Endodermal cell (in vitro differentiated cells): ENCODE measurements around the gene AUTS2. TPM values are rescaled to one million over a fixed set of nuclear protein-coding genes. Genes with fewer than 3 reads are reported as not detected.

Experiments
- DNase-seq: peaks from one replicate; pipeline ENCODE4 v3.0.0-alpha.2; 2017
- H3K27ac ChIP-seq: 2 replicates; pipeline ENCODE4 v1.5.1; 2013; ENCODE audit warnings: mild to moderate bottlenecking, low read depth, low read length, moderate library complexity
- H3K27me3 ChIP-seq: 2 replicates; pipeline ENCODE4 v1.6.1; 2013; ENCODE audit warnings: mild to moderate bottlenecking, low read length, moderate library complexity; ENCODE audit not compliant: insufficient read depth, control insufficient read depth, poor library complexity, severe bottlenecking
- H3K36me3 ChIP-seq: 2 replicates; pipeline ENCODE4 v1.7.0; 2013; ENCODE audit warnings: mild to moderate bottlenecking, low read length, moderate library complexity; ENCODE audit not compliant: control insufficient read depth, insufficient read depth
- H3K4me1 ChIP-seq: one replicate; pipeline ENCODE4 v1.7.0; 2013; ENCODE audit warnings: low read length; ENCODE audit not compliant: control insufficient read depth, insufficient read depth
- H3K4me3 ChIP-seq: 2 replicates; pipeline ENCODE4 v1.5.1; 2013; ENCODE audit warnings: mild to moderate bottlenecking, low read length, moderate library complexity
- H3K9ac ChIP-seq: 2 replicates; pipeline ENCODE4 v1.6.1; 2013; ENCODE audit warnings: mild to moderate bottlenecking, low read length, moderate library complexity; ENCODE audit not compliant: poor library complexity, severe bottlenecking; ENCODE audit errors: extremely low read depth
- H3K9me3 ChIP-seq: 2 replicates; pipeline ENCODE4 v1.6.1; 2013; ENCODE audit warnings: mild to moderate bottlenecking, low read length, moderate library complexity; ENCODE audit not compliant: control insufficient read depth
- H3K27ac Mint-ChIP-seq: 2 replicates; pipeline ENCODE4 v1.8.0; 2020; ENCODE audit warnings: mixed read lengths
- H3K27me3 Mint-ChIP-seq: 2 replicates; pipeline ENCODE4 v1.8.0; 2021; ENCODE audit warnings: mild to moderate bottlenecking, mixed read lengths; ENCODE audit not compliant: insufficient read depth
- H3K36me3 Mint-ChIP-seq: 2 replicates; pipeline ENCODE4 v1.8.0; 2020; ENCODE audit warnings: low read depth, mixed read lengths
- H3K4me1 Mint-ChIP-seq: 2 replicates; pipeline ENCODE4 v1.8.0; 2020; ENCODE audit warnings: mixed read lengths
- H3K4me3 Mint-ChIP-seq: 2 replicates; pipeline ENCODE4 v1.8.0; 2020; ENCODE audit warnings: mild to moderate bottlenecking, moderate library complexity, mixed read lengths
- H3K9me3 Mint-ChIP-seq: 2 replicates; pipeline ENCODE4 v1.8.0; 2020; ENCODE audit warnings: mild to moderate bottlenecking, mixed read lengths
- WGBS, 2 experiments: methylation state at CpG; one replicate each; pipeline versions ENCODE4 v1.1.5 to v1.1.7; 2013; ENCODE audit warnings: missing lambda C conversion rate in 2 of 2, mixed read lengths in 1 of 2; ENCODE audit not compliant: insufficient coverage in 1 of 2, insufficient read length in 1 of 2; 5-methylcytosine and 5-hydroxymethylcytosine counted together
- total RNA-seq, 2 donors: library from RNA; stranded (reverse); fragmentation: NEBNext Ultra II Directional in 1 of 2; extraction: Animal tissue kit (Norgen Biotek cat#: 25700) in 1 of 2; gene quantifications; 2 replicates in 1 of 2; 3 replicates in 1 of 2; pipeline ENCODE4 v1.2.1, GENCODE V29; 2021
- TF ChIP-seq, protein P1 (sequence below): fragments of 200-600 bp; sonication (generic); conservative IDR thresholded peaks from 2 replicates; pipeline ENCODE4 v1.5.0; 2021; ENCODE audit warnings: antibody characterized with exemption, mild to moderate bottlenecking

Gene AUTS2
- total RNA-seq, 2 donors from 2014 or later, result 76.8 to 106 TPM

DNA sequence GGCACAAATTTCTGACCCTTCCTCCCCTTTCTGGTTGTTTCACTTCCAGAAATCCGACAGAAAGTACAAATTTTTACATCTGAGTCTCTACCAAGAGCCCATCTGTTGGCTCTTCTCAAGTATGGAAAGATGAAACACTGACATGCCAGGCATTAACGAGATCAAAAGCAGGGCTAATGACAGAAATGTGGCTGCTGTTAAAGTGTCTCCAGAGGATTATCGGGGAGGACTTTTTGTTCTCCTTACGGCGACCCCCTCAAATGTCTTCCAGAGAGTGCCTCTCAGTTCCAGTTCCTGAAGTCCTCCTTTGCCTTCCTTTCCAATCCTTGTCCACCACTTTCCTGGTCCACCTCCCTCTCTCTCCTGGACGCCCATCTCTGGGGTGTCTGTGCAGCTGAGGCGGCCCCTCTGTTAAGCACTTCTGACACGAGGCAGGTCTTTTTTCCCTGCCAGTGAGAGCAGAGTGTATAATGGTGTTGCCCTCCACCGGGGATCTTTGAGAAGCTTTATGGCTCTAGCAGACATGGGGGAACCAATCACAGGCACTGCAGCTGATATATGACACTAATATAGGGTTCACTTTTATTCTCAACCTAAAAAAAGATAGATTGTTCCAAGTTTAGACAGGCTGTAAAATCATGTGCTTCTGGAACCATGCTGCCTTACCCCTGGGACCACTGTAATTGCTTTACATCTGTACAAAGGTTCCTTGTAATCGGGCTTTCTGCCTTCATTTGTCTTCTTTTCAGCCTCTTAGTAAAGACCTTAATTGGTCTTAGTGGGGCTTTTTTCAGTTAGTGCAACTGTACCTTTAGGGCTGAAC is 757.1 kb downstream of the AUTS2 start:
- Histone ChIP-seq H3K9ac (no peak overlapping the region), H3K27me3 (no peaks in the 10 kb centered on the region), H3K4me3 (no peak overlapping the region), H3K9me3 (peaks cover 6% of the 10 kb centered on the region), H3K36me3 (peaks cover 5% of the 10 kb centered on the region), H3K27ac (peak overlapping the region; percentile 56), H3K4me1 (no peaks in the 10 kb centered on the region)
- Mint-ChIP-seq H3K4me3 (no peak overlapping the region), H3K27me3 (no peaks in the 10 kb centered on the region), H3K9me3 (no peaks in the 10 kb centered on the region), H3K36me3 (peaks cover 13% of the 10 kb centered on the region), H3K4me1 (peaks cover 29% of the 10 kb centered on the region), H3K27ac (no peak overlapping the region)
- no peak for DNase-seq
- WGBS, 2 experiments, result 92 to 98% methylated on average over 5 to 10 of the region's 10 CpGs
- TF ChIP-seq, protein P1, sequence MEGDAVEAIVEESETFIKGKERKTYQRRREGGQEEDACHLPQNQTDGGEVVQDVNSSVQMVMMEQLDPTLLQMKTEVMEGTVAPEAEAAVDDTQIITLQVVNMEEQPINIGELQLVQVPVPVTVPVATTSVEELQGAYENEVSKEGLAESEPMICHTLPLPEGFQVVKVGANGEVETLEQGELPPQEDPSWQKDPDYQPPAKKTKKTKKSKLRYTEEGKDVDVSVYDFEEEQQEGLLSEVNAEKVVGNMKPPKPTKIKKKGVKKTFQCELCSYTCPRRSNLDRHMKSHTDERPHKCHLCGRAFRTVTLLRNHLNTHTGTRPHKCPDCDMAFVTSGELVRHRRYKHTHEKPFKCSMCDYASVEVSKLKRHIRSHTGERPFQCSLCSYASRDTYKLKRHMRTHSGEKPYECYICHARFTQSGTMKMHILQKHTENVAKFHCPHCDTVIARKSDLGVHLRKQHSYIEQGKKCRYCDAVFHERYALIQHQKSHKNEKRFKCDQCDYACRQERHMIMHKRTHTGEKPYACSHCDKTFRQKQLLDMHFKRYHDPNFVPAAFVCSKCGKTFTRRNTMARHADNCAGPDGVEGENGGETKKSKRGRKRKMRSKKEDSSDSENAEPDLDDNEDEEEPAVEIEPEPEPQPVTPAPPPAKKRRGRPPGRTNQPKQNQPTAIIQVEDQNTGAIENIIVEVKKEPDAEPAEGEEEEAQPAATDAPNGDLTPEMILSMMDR, result no peak

DNA sequence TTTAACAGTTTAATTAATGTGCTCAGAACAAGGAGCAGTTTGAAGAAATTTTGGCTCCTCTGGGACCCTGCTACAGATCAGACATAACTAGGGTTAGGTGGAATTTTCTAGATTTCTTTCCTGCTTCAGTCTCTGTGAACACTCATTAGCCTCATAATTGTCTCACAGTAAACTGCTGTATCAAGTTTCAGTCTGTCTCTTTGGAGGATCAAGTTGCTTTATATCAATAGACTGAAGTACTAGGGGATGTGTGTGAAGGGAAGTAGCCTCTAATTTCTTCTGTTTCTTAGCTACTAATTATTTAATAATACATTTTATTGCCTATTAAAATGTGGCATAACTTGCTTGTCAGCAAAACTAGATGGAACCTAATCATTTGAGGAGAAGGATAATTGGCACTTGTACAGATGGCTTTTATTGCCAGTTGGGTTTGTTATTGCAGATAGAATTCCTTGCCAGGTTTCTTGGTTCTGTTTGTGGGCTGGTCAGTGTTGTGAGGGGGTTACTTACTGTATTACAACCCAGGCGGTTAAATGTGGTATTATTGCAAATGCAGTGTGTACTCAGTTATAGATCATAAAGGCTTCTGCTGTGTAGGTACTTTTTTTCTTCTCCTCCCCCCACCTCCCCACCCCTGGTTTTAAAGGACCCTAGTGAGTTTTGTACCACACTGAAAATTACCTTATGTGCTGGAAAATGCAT is 758.0 kb downstream of the AUTS2 start:
- H3K9me3 ChIP-seq, result peaks cover 6% of the 10 kb centered on the region

DNA sequence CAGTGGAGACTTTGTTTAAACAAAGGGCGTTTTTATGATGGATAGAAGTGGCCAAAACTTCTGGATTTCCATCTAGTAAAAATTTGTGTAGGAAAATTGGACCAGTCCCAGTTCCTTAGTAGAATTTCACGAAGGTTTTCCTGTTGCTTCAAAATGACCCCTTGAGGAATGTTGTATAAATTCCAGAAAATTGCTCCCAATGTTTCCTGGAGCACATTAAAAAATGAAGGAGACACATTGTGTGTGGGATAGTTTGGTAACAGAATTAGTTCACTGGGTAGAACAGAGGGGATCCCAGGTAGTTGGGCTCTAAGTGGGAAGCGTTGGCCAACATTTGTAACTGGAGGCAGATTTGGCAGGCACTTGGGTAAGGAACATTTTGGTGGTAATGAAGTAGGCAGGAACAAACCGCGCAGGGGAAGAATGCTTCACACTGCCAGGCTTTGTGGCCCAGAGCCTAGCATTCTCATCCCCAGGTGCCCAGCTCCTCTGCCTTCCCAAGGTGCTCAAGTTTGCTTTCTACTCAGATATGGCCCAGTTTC is 758.6 kb downstream of the AUTS2 start:
- Histone ChIP-seq H3K9me3 (peaks cover under 1% of the 10 kb centered on the region), H3K27ac (no peak overlapping the region), H3K27me3 (no peaks in the 10 kb centered on the region), H3K4me1 (no peaks in the 10 kb centered on the region), H3K9ac (no peak overlapping the region), H3K4me3 (no peak overlapping the region), H3K36me3 (no peaks in the 10 kb centered on the region)
- TF ChIP-seq, protein P1, result no peak
- Mint-ChIP-seq H3K9me3 (no peaks in the 10 kb centered on the region), H3K4me3 (no peak overlapping the region), H3K36me3 (peaks cover 12% of the 10 kb centered on the region), H3K27me3 (no peaks in the 10 kb centered on the region), H3K4me1 (peaks cover 29% of the 10 kb centered on the region), H3K27ac (no peak overlapping the region)
- WGBS, 2 experiments, result 93 to 97% methylated on average over 2 to 5 of the region's 5 CpGs
- DNase-seq, result no peak

More for the DNA sequence above, 758.0 kb downstream of the AUTS2 start:
- TF ChIP-seq, protein P1, result no peak
- H3K36me3 ChIP-seq, result peaks cover 5% of the 10 kb centered on the region
- DNase-seq, result no peak
- 80% methylated on average over 1 of the region's 1 CpG; no CpG with 5 or more reads in 1 of the 2 experiments for whole genome bisulfite sequencing, 2 experiments
- H3K4me1 Mint-ChIP-seq, result peaks cover 29% of the 10 kb centered on the region
- H3K27ac Mint-ChIP-seq, result no peak overlapping the region
- no peak overlapping the region for H3K9ac ChIP-seq
- no peaks in the 10 kb centered on the region for H3K27me3 ChIP-seq
- H3K4me3 ChIP-seq, result no peak overlapping the region
- H3K27me3 Mint-ChIP-seq, result no peaks in the 10 kb centered on the region
- no peaks in the 10 kb centered on the region for H3K9me3 Mint-ChIP-seq
- no peaks in the 10 kb centered on the region for H3K4me1 ChIP-seq
- H3K27ac ChIP-seq, result no peak overlapping the region
- H3K4me3 Mint-ChIP-seq, result no peak overlapping the region
- H3K36me3 Mint-ChIP-seq, result peaks cover 14% of the 10 kb centered on the region
